Sigmoid colon (tissue), 7 donors: Measurements from ENCODE around the gene C1QTNF9. TPM values are rescaled to one million over a fixed set of nuclear protein-coding genes. Genes with fewer than 3 reads are reported as not detected.
"Not testable (repeated sequence)": the region's sequence is repeated elsewhere in the genome, so short reads cannot be mapped to it uniquely, and the experiment has no call there.

Source experiments
- DNase-seq: peaks from one replicate; pipeline ENCODE4 v3.0.0-alpha.2; 2019
- H3K27ac ChIP-seq, 4 donors: fragments of 200-600 bp; sonication (generic); one replicate each; pipeline ENCODE4 v1.5.1; 2016 to 2019; ENCODE audit warnings: mild to moderate bottlenecking in 1 of 4
- H3K27me3 ChIP-seq, 3 donors: fragments of 200-600 bp; sonication (generic); one replicate each; pipeline ENCODE4 v1.5.1; 2019; ENCODE audit warnings: mild to moderate bottlenecking in 1 of 3
- H3K36me3 ChIP-seq, 4 donors: fragments of 200-600 bp; sonication (generic); one replicate each; pipeline ENCODE4 v1.5.1; 2016 to 2019
- H3K4me1 ChIP-seq, 4 donors: fragments of 200-600 bp; sonication (generic); one replicate each; pipeline ENCODE4 v1.5.1; 2017 to 2019
- H3K4me3 ChIP-seq, 4 donors: fragments of 200-600 bp; sonication (generic); one replicate each; pipeline ENCODE4 v1.5.1; 2017 to 2019; ENCODE audit warnings: mild to moderate bottlenecking in 2 of 4, moderate library complexity in 1 of 4
- H3K9me3 ChIP-seq, 4 donors: fragments of 200-600 bp in 3 of 4; sonication (generic) in 3 of 4; one replicate each; pipeline versions ENCODE4 v1.5.1 to v1.6.1; 2013 to 2019
- EP300 ChIP-seq, 4 donors: sonication (generic); formaldehyde crosslinking; IDR thresholded peaks; one replicate each; pipeline ENCODE4 v1.6.1; 2017; ENCODE audit warnings: antibody characterized with exemption in 4 of 4
- POLR2A ChIP-seq, 2 donors: fragments of 450-650 bp; IDR thresholded peaks; one replicate each; pipeline ENCODE4 v1.6.1; 2016; ENCODE audit warnings: antibody characterized with exemption in 2 of 2, mild to moderate bottlenecking in 2 of 2, moderate library complexity in 2 of 2
- POLR2AphosphoS5 ChIP-seq, 4 donors: sonication (generic); formaldehyde crosslinking; IDR thresholded peaks; one replicate each; pipeline ENCODE4 v1.6.1; 2017; ENCODE audit warnings: antibody characterized with exemption in 4 of 4
- whole genome bisulfite sequencing, 2 donors: extraction: QIAGEN DNeasy Blood & Tissue Kit; methylation state at CpG; one replicate each; pipeline ENCODE4 v1.1.7; 2013; 5-methylcytosine and 5-hydroxymethylcytosine counted together
- intact Hi-C: fragments of 100-400 bp; cut with DNase I; formaldehyde crosslinking; loops from one replicate; pipeline ENCODE4 v1.15.1; 2023
- polyA plus RNA-seq, 3 donors: library from polyadenylated mRNA; stranded (reverse); fragments of 200-250 nt; gene quantifications; one replicate each; pipeline ENCODE4 v1.2.3, GENCODE V29; 2013
- total RNA-seq, 4 donors: library from RNA; depleted of rRNA; stranded (reverse); fragments of >200 nt; gene quantifications; one replicate each; pipeline ENCODE4 v1.1.0, GENCODE V29; 2016
- TF ChIP-seq, protein P1 (sequence below), 4 experiments: fragments of 450-650 bp in 3 of 4; fragments of 200-600 bp in 1 of 4; IDR thresholded peaks; one replicate each; pipeline ENCODE4 v1.5.1; 2016 to 2019; ENCODE audit warnings: antibody characterized with exemption in 4 of 4, mild to moderate bottlenecking in 3 of 4, moderate library complexity in 2 of 4
- donor health status: healthy with polysubstance abuse.
- donor health status: Bipolar disorder and iron deficiency.
- donor health status: healthy.

The C1QTNF9 gene
- total and polyA plus RNA-seq, 7 donors: 0.19 to 2.2 (median 0.82) TPM; not detected in 4

DNA sequence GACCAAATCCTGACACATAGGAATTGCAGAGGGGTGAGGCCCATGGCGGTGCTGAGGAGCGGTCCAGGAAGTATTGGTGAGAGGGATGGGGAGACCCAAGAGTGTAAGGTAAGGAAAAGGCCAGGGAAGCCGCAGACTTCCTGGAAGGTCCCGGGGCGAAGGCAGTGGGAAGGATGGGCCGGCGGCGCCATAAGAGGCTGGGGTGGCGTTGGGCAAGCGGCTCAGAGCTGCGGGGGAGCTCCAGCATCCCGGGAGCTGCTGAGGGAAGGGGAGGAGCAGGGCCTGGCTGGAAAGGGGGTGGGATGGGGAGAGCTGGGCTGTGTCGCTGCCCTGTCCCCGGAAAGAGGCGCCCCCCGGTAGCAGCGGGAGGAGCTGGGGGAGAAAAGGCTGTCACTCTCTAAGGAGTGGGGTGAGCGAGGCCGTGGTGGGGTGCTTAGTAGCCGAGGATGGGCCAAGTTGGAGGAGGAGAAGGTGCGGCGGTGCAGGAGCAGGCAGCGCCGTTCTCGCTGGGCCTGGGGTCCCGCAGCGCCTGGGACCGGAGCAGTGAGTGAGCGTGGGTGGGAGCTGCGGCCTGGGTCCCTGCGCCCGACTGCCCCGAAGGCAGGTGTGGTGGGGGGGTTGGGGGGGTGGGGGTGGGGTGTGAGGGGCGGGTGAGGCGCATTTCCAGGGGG lies 30.7 kb downstream of the C1QTNF9 start:
- H3K27me3 ChIP-seq: no peaks in the 10 kb centered on the region
- intact Hi-C loops: no loop called here
- H3K27ac ChIP-seq: no peak overlapping the region
- H3K4me3 ChIP-seq: no peak overlapping the region
- no peaks in the 10 kb centered on the region for H3K36me3 ChIP-seq
- TF ChIP-seq POLR2A (IDR thresholded peaks at IDR 0.05): no peak
- no peak for TF ChIP-seq EP300 (IDR thresholded peaks at IDR 0.05)
- TF ChIP-seq, protein P1, sequence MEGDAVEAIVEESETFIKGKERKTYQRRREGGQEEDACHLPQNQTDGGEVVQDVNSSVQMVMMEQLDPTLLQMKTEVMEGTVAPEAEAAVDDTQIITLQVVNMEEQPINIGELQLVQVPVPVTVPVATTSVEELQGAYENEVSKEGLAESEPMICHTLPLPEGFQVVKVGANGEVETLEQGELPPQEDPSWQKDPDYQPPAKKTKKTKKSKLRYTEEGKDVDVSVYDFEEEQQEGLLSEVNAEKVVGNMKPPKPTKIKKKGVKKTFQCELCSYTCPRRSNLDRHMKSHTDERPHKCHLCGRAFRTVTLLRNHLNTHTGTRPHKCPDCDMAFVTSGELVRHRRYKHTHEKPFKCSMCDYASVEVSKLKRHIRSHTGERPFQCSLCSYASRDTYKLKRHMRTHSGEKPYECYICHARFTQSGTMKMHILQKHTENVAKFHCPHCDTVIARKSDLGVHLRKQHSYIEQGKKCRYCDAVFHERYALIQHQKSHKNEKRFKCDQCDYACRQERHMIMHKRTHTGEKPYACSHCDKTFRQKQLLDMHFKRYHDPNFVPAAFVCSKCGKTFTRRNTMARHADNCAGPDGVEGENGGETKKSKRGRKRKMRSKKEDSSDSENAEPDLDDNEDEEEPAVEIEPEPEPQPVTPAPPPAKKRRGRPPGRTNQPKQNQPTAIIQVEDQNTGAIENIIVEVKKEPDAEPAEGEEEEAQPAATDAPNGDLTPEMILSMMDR (IDR thresholded peaks at IDR 0.05): no peak
- TF ChIP-seq POLR2AphosphoS5 (IDR thresholded peaks at IDR 0.05): no peak
- WGBS, 2 donors: 82 to 93% methylated on average over 35 of the region's 35 CpGs
- H3K9me3 ChIP-seq: no peaks in the 10 kb centered on the region
- no peaks in the 10 kb centered on the region for H3K4me1 ChIP-seq
- DNase-seq: no peak

DNA sequence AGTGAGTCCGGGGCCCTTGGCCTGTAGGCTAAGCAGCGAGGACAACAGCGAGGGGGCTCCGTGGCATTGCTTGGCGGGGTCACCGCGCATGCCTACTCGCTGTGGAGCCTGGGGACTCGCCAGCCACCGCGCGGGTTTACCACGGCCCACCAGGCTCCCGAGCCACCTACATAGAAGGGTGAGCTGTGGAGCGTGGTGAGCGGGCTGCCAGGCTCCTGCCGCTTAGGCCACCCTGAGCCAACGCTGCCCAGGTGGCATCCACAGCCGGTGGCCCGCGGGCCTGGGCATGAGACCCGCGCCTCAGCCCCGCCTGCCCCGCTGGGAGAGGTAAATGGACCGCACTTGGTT lies 31.2 kb downstream of the C1QTNF9 start:
- 90 to 96% methylated on average over 26 of the region's 26 CpGs for WGBS, 2 donors
- TF ChIP-seq EP300 (IDR thresholded peaks at IDR 0.05) (no peak), POLR2AphosphoS5 (IDR thresholded peaks at IDR 0.05) (no peak), POLR2A (IDR thresholded peaks at IDR 0.05) (no peak)
- TF ChIP-seq, protein P1 (IDR thresholded peaks at IDR 0.05): no peak
- DNase-seq: no peak
- no peaks in the 10 kb centered on the region for H3K36me3 ChIP-seq
- no peak overlapping the region for H3K4me3 ChIP-seq
- no peaks in the 10 kb centered on the region for H3K27me3 ChIP-seq
- intact Hi-C loops: no loop called here
- no peaks in the 10 kb centered on the region for H3K9me3 ChIP-seq
- H3K4me1 ChIP-seq: no peaks in the 10 kb centered on the region
- H3K27ac ChIP-seq: no peak overlapping the region

DNA sequence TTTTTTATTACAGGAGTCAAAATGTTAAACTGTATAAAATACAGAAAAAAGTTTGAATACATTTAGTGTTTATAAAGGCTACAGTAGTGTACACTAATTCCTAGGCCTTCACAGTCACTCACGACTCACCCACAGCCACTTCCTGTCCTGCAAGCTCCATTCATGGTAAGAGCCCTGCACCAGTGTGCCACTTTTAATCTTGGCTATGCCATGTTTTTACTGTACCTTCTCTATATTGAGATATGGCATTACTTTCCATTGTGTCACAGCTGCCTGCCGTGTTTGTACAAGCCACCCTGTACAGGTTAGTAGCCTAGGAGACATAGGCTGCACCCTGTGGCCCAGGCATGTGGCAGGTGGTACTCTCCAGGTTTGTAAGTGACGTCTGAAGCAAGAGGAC lies 32.1 kb downstream of the C1QTNF9 start:
- no peaks in the 10 kb centered on the region for H3K9me3 ChIP-seq
- TF ChIP-seq, protein P1 (IDR thresholded peaks at IDR 0.05): no peak
- TF ChIP-seq EP300 (IDR thresholded peaks at IDR 0.05): no peak
- no peak for TF ChIP-seq POLR2A (IDR thresholded peaks at IDR 0.05)
- no peak for TF ChIP-seq POLR2AphosphoS5 (IDR thresholded peaks at IDR 0.05)
- intact Hi-C loops: no loop called here
- no peak for DNase-seq
- H3K27me3 ChIP-seq: no peaks in the 10 kb centered on the region
- H3K4me3 ChIP-seq: no peak overlapping the region
- H3K36me3 ChIP-seq: no peaks in the 10 kb centered on the region
- no peaks in the 10 kb centered on the region for H3K4me1 ChIP-seq
- 67 to 68% methylated on average over 3 of the region's 3 CpGs for WGBS, 2 donors
- no peak overlapping the region for H3K27ac ChIP-seq

DNA sequence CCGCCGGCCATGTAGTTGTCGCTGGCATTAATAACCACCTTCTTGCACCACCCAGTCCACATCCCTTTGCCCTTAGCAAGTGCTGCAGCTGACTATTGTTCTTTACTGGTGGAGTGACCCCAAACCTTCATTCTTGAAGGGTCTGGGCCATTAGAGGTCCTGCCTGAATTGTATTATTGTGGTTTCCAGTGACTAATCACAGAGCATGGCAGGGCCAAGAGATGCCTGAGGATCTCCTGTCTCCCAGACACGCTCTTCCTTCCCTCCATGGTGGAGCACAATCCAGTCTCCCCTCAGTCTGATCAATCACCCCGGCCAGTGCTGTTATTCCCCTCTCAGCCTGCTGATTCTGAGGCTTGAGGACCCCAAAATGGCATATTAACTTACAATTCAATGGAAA lies 39.0 kb downstream of the C1QTNF9 start:
- Histone ChIP-seq H3K4me3 (no peak overlapping the region), H3K36me3 (no peaks in the 10 kb centered on the region), H3K27ac (no peak overlapping the region), H3K9me3 (no peaks in the 10 kb centered on the region), H3K4me1 (no peaks in the 10 kb centered on the region), H3K27me3 (no peaks in the 10 kb centered on the region)
- WGBS, 2 donors: 41 to 80% methylated on average over 5 of the region's 5 CpGs
- intact Hi-C loops: no loop called here
- no peak for TF ChIP-seq POLR2A (IDR thresholded peaks at IDR 0.05)
- TF ChIP-seq EP300 (IDR thresholded peaks at IDR 0.05): no peak
- no peak for DNase-seq

DNA sequence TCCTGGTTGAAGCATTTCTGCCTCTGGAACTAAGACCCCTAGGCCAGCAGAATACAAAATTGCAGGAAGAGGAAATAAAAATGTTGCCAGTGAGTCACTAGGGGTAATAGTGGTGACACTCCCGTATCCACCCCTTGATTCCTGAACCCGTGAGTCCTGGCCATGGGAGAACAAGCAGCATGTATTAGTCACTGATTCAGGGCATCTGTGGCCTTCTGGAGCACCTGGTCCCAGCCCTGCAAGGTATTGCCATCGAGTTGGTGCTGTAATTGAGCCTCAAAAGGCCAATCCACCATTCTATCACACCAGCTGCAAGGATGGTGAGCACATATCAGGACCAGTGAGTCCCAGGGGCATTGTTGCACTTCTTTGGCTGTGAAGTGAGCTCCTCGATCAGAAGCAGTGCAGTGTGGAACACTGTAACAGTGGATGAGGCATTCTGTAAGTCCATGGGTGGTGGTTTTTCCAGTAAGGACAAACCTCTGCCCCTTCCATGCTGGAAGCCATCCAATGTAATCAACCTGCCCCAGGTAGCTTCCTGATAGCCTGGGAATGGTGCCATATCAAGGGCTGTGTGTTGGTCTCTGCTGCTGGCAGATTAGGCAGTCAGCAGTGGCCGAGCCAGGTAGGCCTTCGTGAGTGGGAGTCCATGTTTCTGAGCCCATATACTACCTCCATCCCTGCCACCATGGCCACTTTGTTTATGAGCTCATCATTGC lies 39.6 kb downstream of the C1QTNF9 start:
- TF ChIP-seq EP300 (IDR thresholded peaks at IDR 0.05) (no peak), POLR2AphosphoS5 (IDR thresholded peaks at IDR 0.05) (no peak), POLR2A (IDR thresholded peaks at IDR 0.05) (no peak)
- TF ChIP-seq, protein P1 (IDR thresholded peaks at IDR 0.05): no peak
- Histone ChIP-seq H3K4me1 (no peaks in the 10 kb centered on the region), H3K27me3 (no peaks in the 10 kb centered on the region), H3K4me3 (no peak overlapping the region), H3K27ac (no peak overlapping the region), H3K9me3 (no peaks in the 10 kb centered on the region), H3K36me3 (no peaks in the 10 kb centered on the region)
- intact Hi-C loops: no loop called here
- no peak for DNase-seq
- 12 to 60% methylated on average over 6 of the region's 6 CpGs for WGBS, 2 donors

DNA sequence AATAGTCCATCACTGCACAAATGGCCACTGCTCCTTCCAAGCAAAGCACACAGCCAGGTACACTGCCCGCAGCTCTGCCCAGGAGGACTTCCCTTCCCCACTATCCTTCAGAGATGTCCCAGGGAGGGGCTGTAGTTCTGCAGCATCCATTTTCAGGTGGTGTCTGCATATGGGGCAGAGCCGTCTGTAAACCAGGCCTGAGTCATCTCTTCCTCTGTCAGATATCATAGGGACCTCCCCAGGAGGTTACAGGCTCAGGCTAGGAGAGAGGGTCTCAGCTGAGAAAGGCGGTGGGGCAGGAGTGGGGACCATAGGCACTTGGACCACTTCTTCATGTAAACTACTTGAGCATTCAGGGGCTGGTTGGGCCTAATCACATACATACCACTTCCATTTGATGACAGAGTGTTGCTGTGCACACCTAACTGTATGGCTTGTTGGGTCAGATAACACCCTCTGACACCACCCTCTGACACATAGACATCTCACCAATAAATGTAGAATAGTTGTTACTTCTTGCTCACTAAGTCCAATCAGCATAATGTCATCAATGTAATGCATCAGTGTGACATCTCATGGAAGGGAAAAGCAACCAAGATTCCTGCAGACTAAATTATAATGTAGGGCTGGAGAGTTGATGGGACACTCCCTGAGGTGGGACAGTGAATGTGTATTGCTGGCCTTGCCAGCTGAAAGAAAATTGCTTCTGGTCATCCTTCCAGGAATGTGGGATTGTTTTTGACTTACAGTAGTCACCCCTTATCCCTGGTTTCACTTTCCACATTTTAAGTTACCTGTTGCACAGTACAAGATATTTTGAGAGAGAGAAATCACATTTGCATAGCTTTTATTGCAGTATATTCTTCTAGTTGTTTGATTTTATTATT lies 40.6 kb downstream of the C1QTNF9 start:
- DNase-seq, H3K36me3 ChIP-seq, H3K27me3 ChIP-seq, H3K9me3 ChIP-seq, intact Hi-C loops, H3K27ac ChIP-seq, H3K4me3 ChIP-seq, H3K4me1 ChIP-seq: not testable (repeated sequence)
- whole genome bisulfite sequencing, 2 donors: 65 to 82% methylated on average over 3 of the region's 3 CpGs
